NCI-H526 (cell line): ENCODE measurements around the gene KIFC3.
"Not testable (repeated sequence)": the region's sequence is repeated elsewhere in the genome, so short reads cannot be mapped to it uniquely, and the experiment has no call there.

Experiments used
- DNase-seq, 2 experiments: peaks; one replicate each; lab custom pipeline; 2025; lab: John Stamatoyannopoulos, UW

The KIFC3 gene

GRCh38 chr16:57786632-57787518 is 15.4 kb downstream of the KIFC3 start:
- DNase-seq, result no peak

- DNase-seq, result no peak
These were observed 16.4 kb downstream of the KIFC3 start for GRCh38 chr16:57785924-57786323.

- no peak for DNase-seq
These were observed 16.9 kb downstream of the KIFC3 start for GRCh38 chr16:57785385-57785784.

GRCh38 chr16:57784334-57784733 is 18.0 kb downstream of the KIFC3 start:
- DNase-seq, result no peak

GRCh38 chr16:57783883-57784282 is 18.4 kb downstream of the KIFC3 start:
- DNase-seq, result no peak

GRCh38 chr16:57783116-57783515 is 19.2 kb downstream of the KIFC3 start:
- DNase-seq, result no peak

GRCh38 chr16:57782607-57783055 is 19.7 kb downstream of the KIFC3 start:
- not testable (repeated sequence) for DNase-seq

GRCh38 chr16:57781741-57782606 is 20.3 kb downstream of the KIFC3 start:
- DNase-seq, result no peak

GRCh38 chr16:57781349-57781740 is 20.9 kb downstream of the KIFC3 start:
- no peak for DNase-seq

GRCh38 chr16:57779836-57780235 is 22.5 kb downstream of the KIFC3 start:
- DNase-seq, result not testable (repeated sequence)

GRCh38 chr16:57778658-57779057 is 23.6 kb downstream of the KIFC3 start:
- peak; percentile 25 to 53 for DNase-seq

- DNase-seq, result peak in 1 of 2 experiments; percentile 72
These were observed 26.4 kb downstream of the KIFC3 start for GRCh38 chr16:57775661-57776469.

GRCh38 chr16:57774705-57775285 is 27.5 kb downstream of the KIFC3 start:
- no peak for DNase-seq

- no peak for DNase-seq
These were observed 28.5 kb downstream of the KIFC3 start for GRCh38 chr16:57773655-57774295.

GRCh38 chr16:57773019-57773418 is 29.3 kb downstream of the KIFC3 start:
- no peak for DNase-seq

- no peak for DNase-seq
These were observed 31.0 kb downstream of the KIFC3 start for GRCh38 chr16:57771141-57771785.

GRCh38 chr16:57770361-57770760 is 31.9 kb downstream of the KIFC3 start:
- DNase-seq, result no peak

- DNase-seq, result no peak
These were observed 32.6 kb downstream of the KIFC3 start for GRCh38 chr16:57769541-57770145.

- no peak for DNase-seq
These were observed 35.5 kb downstream of the KIFC3 start for GRCh38 chr16:57766714-57767348.
